ENCODE results near the gene C1orf87.

Gene C1orf87

GRCh38 chr1:60054374-60054773 is 19.2 kb downstream of the C1orf87 start:
- Histone ChIP-seq H2AFZ (ENCODE audit: low read length) (no peak overlapping the region), H4K20me1 (ENCODE audit: insufficient read depth, low read length, poor library complexity, severe bottlenecking) (no peaks in the 10 kb centered on the region), H3K9me3 (ENCODE audit: insufficient read depth, low read depth, low read length) (peaks cover 7% of the 10 kb centered on the region), H3K9me2 (replicated peaks; ENCODE audit: low read depth, low read length) (no peaks in the 10 kb centered on the region), H3K36me3 (ENCODE audit: insufficient read depth, low read length) (no peaks in the 10 kb centered on the region), H3K4me1 (ENCODE audit: insufficient read depth, low read length, poor library complexity, severe bottlenecking) (no peaks in the 10 kb centered on the region), H3K79me2 (ENCODE audit: insufficient read depth, low read length) (no peaks in the 10 kb centered on the region), H3K27me3 (ENCODE audit: insufficient read depth, low read length, poor library complexity, severe bottlenecking) (no peaks in the 10 kb centered on the region), H3K4me3 (ENCODE audit: low read length, poor library complexity, severe bottlenecking) (no peak overlapping the region), H3F3A (ENCODE audit: low read depth) (no peaks in the 10 kb centered on the region), H3K4me2 (ENCODE audit: low read depth, low read length, poor library complexity, severe bottlenecking) (no peak overlapping the region), H3K9ac (ENCODE audit: low read depth, low read length, poor library complexity, severe bottlenecking) (no peak overlapping the region)
- TF ChIP-seq CTCF (conservative IDR thresholded peaks at IDR 0.05; ENCODE audit: low read length) (no peak), EZH2phosphoT487 (IDR thresholded peaks at IDR 0.05; ENCODE audit: borderline replicate concordance) (no peak)

- no peak overlapping the region for H2AFZ ChIP-seq (ENCODE audit: low read length)
- no peak overlapping the region for H3K4me2 ChIP-seq (ENCODE audit: low read depth, low read length, poor library complexity, severe bottlenecking)
- no peaks in the 10 kb centered on the region for H3K4me1 ChIP-seq (ENCODE audit: insufficient read depth, low read length, poor library complexity, severe bottlenecking)
- H3K27me3 ChIP-seq (ENCODE audit: insufficient read depth, low read length, poor library complexity, severe bottlenecking), result no peaks in the 10 kb centered on the region
- peaks cover 11% of the 10 kb centered on the region for H3K9me3 ChIP-seq (ENCODE audit: insufficient read depth, low read depth, low read length)
- TF ChIP-seq CTCF (conservative IDR thresholded peaks at IDR 0.05; ENCODE audit: low read length) (no peak), EZH2phosphoT487 (IDR thresholded peaks at IDR 0.05; ENCODE audit: borderline replicate concordance) (no peak)
- no peaks in the 10 kb centered on the region for H3K79me2 ChIP-seq (ENCODE audit: insufficient read depth, low read length)
- H3K9me2 ChIP-seq (replicated peaks; ENCODE audit: low read depth, low read length), result no peaks in the 10 kb centered on the region
- no peaks in the 10 kb centered on the region for H4K20me1 ChIP-seq (ENCODE audit: insufficient read depth, low read length, poor library complexity, severe bottlenecking)
- no peak overlapping the region for H3K9ac ChIP-seq (ENCODE audit: low read depth, low read length, poor library complexity, severe bottlenecking)
- H3F3A ChIP-seq (ENCODE audit: low read depth), result no peaks in the 10 kb centered on the region
- H3K4me3 ChIP-seq (ENCODE audit: low read length, poor library complexity, severe bottlenecking), result no peak overlapping the region
- H3K36me3 ChIP-seq (ENCODE audit: insufficient read depth, low read length), result no peaks in the 10 kb centered on the region
Measured at GRCh38 chr1:60052601-60053000, 21.0 kb downstream of the C1orf87 start.

- no peaks in the 10 kb centered on the region for H4K20me1 ChIP-seq (ENCODE audit: insufficient read depth, low read length, poor library complexity, severe bottlenecking)
- no peaks in the 10 kb centered on the region for H3K36me3 ChIP-seq (ENCODE audit: insufficient read depth, low read length)
- no peak overlapping the region for H2AFZ ChIP-seq (ENCODE audit: low read length)
- H3K4me1 ChIP-seq (ENCODE audit: insufficient read depth, low read length, poor library complexity, severe bottlenecking), result no peaks in the 10 kb centered on the region
- H3K9me3 ChIP-seq (ENCODE audit: insufficient read depth, low read depth, low read length), result peaks cover 11% of the 10 kb centered on the region
- no peaks in the 10 kb centered on the region for H3K79me2 ChIP-seq (ENCODE audit: insufficient read depth, low read length)
- H3K4me3 ChIP-seq (ENCODE audit: low read length, poor library complexity, severe bottlenecking), result no peak overlapping the region
- no peaks in the 10 kb centered on the region for H3K9me2 ChIP-seq (replicated peaks; ENCODE audit: low read depth, low read length)
- H3K9ac ChIP-seq (ENCODE audit: low read depth, low read length, poor library complexity, severe bottlenecking), result no peak overlapping the region
- H3K27me3 ChIP-seq (ENCODE audit: insufficient read depth, low read length, poor library complexity, severe bottlenecking), result no peaks in the 10 kb centered on the region
- H3F3A ChIP-seq (ENCODE audit: low read depth), result no peaks in the 10 kb centered on the region
- no peak for TF ChIP-seq EZH2phosphoT487 (IDR thresholded peaks at IDR 0.05; ENCODE audit: borderline replicate concordance)
- TF ChIP-seq CTCF (conservative IDR thresholded peaks at IDR 0.05; ENCODE audit: low read length), result no peak
- H3K4me2 ChIP-seq (ENCODE audit: low read depth, low read length, poor library complexity, severe bottlenecking), result no peak overlapping the region
Measured at GRCh38 chr1:60051191-60051590, 22.4 kb downstream of the C1orf87 start.
